ENCODE results near the gene AKAP11. TPM values are rescaled to one million over a fixed set of nuclear protein-coding genes. Genes with fewer than 3 reads are reported as not detected.

AKAP11 gene
- total and polyA plus RNA-seq, 3 donors from 2014 or later = 31.5 to 62.0 (median 48.4) TPM

DNA sequence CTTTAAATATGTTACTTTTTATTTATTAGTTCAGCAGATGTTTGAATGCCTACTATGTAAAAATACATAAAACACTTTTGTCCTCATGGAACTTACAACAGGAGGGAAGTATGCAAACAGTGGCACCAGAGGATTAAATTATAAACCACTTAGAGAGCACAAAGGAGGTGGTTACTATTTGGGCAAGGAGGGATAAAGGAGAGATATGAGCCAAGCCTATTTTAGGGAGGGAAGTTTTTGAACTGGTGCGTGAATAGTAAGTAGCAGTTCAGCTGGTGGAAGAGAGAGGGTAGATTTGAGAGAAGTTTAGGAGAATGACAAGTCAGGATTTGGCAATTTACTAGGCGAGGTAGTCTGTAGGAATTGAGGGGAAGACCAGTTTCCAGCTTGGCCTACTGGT is 8.6 kb downstream of the AKAP11 start:
- Histone ChIP-seq H3K9me3 (no peaks in the 10 kb centered on the region), H3K4me1 (no peaks in the 10 kb centered on the region), H3K4me3 (no peak overlapping the region), H3K27ac (no peak overlapping the region), H3K27me3 (no peaks in the 10 kb centered on the region), H3K36me3 (ENCODE audit: low read depth, missing control alignments) (no peaks in the 10 kb centered on the region)
- TF ChIP-seq CTCF (IDR thresholded peaks at IDR 0.05) (no peak), POLR2A (IDR thresholded peaks at IDR 0.05) (no peak)
- 85 to 90% methylated on average over 2 of the region's 2 CpGs for WGBS, 2 donors
- DNase-seq = no peak
- intact Hi-C loops (cut with DNase I; ENCODE audit: low total_unique reads) = no loop called here

- 74 to 87% methylated on average over 3 of the region's 3 CpGs for WGBS, 2 donors
- no peaks in the 10 kb centered on the region for H3K9me3 ChIP-seq
- H3K27me3 ChIP-seq = no peaks in the 10 kb centered on the region
- no peaks in the 10 kb centered on the region for H3K36me3 ChIP-seq (ENCODE audit: low read depth, missing control alignments)
- DNase-seq = no peak
- intact Hi-C loops (cut with DNase I; ENCODE audit: low total_unique reads) = no loop called here
- no peak for TF ChIP-seq CTCF (IDR thresholded peaks at IDR 0.05)
- no peak for TF ChIP-seq POLR2A (IDR thresholded peaks at IDR 0.05)
- no peak overlapping the region for H3K4me3 ChIP-seq
- no peak overlapping the region for H3K27ac ChIP-seq
- no peaks in the 10 kb centered on the region for H3K4me1 ChIP-seq
Measured at GRCh38 chr13:42283574-42283973, 11.6 kb downstream of the AKAP11 start.

DNA sequence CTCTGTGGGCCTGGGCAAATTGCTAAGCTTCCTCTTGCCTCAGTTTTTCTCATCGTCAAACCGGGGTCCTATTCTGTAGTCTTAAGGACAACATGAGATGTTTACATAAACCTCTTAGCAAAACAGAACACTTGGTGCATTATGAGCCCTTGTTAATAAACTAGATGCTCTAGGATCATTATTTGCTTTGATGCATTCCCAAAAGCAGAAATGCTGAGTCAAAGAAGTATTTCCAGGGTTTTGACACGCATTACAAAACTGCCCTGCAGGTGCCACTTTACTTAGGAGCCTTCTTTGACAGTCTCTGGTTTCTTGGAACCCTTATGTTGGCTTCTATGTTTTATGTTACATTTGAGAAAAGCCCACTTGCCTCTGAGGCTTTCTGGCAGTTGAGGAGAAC is 12.1 kb downstream of the AKAP11 start:
- Histone ChIP-seq H3K36me3 (ENCODE audit: low read depth, missing control alignments) (no peaks in the 10 kb centered on the region), H3K27ac (no peak overlapping the region), H3K4me3 (no peak overlapping the region), H3K27me3 (no peaks in the 10 kb centered on the region), H3K9me3 (no peaks in the 10 kb centered on the region), H3K4me1 (no peaks in the 10 kb centered on the region)
- TF ChIP-seq CTCF (IDR thresholded peaks at IDR 0.05) (no peak), POLR2A (IDR thresholded peaks at IDR 0.05) (no peak)
- intact Hi-C loops (cut with DNase I; ENCODE audit: low total_unique reads) = no loop called here
- 79 to 82% methylated on average over 3 of the region's 3 CpGs for WGBS, 2 donors
- DNase-seq = no peak

DNA sequence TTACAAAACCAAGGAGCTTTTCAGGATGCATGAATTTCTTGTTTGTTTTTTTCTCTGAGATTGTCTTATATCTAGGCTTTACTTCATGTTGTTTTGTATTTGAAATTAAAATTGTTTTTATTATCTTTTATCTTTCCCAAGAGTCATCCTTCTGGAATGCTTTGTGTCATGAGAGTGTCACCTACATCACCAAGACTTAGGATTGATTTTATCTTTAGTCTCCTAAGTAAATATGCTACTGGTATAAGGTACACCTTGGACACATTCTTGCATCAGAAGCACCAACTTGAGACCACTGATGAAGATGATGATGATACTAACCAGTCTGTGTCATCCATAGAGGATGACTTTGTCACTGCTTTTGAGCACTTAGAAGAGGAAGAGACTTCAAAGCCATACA is 26.4 kb downstream of the AKAP11 start:
- no peaks in the 10 kb centered on the region for H3K36me3 ChIP-seq (ENCODE audit: low read depth, missing control alignments)
- no peak for DNase-seq
- no peaks in the 10 kb centered on the region for H3K27me3 ChIP-seq
- no peaks in the 10 kb centered on the region for H3K9me3 ChIP-seq
- H3K27ac ChIP-seq = no peak overlapping the region
- H3K4me1 ChIP-seq = no peaks in the 10 kb centered on the region
- H3K4me3 ChIP-seq = no peak overlapping the region
- no peak for TF ChIP-seq POLR2A (IDR thresholded peaks at IDR 0.05)
- no peak for TF ChIP-seq CTCF (IDR thresholded peaks at IDR 0.05)
- intact Hi-C loops (cut with DNase I; ENCODE audit: low total_unique reads) = no loop called here

DNA sequence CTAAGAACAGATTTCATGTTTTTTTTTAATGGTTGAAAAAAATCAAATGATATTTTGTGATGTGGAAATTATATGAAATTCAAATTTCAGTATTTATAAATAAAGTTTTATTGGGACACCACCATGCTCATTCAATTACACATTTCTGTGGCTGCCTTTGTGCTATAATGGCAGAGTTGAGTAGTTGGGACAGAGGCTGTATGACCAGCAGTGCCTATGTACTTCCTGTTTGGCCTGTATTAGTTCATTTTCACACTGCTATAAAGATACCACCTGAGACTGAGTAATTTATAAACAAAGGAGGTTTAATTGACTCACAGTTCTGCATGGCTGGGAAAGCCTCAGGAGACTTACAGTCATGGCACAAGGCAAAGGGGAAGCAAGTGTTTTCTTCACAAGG is 33.6 kb downstream of the AKAP11 start:
- no peak for TF ChIP-seq POLR2A (IDR thresholded peaks at IDR 0.05)
- no peak for TF ChIP-seq CTCF (IDR thresholded peaks at IDR 0.05)
- no peaks in the 10 kb centered on the region for H3K9me3 ChIP-seq
- H3K27ac ChIP-seq = no peak overlapping the region
- no peak for DNase-seq
- H3K4me3 ChIP-seq = no peak overlapping the region
- H3K4me1 ChIP-seq = no peaks in the 10 kb centered on the region
- no peaks in the 10 kb centered on the region for H3K36me3 ChIP-seq (ENCODE audit: low read depth, missing control alignments)
- no peaks in the 10 kb centered on the region for H3K27me3 ChIP-seq
- intact Hi-C loops (cut with DNase I; ENCODE audit: low total_unique reads) = no loop called here
